Transverse colon (tissue), 3 donors: Measurements from ENCODE around the gene PLA2G4E.

Experiments
- CTCF ChIP-seq, 5 experiments: fragments of 200-600 bp in 3 of 5; fragments of 450-650 bp in 2 of 5; sonication (generic) in 3 of 5; IDR thresholded peaks; 1 replicate in 2 of 5; 2 replicates in 3 of 5; pipeline ENCODE4 v1.5.1; 2016 to 2017; ENCODE audit warnings: antibody characterized with exemption in 5 of 5, inconsistent platforms in 3 of 5, mild to moderate bottlenecking in 2 of 5, moderate library complexity in 1 of 5
- POLR2A ChIP-seq: fragments of 450-650 bp; IDR thresholded peaks from one replicate; pipeline ENCODE4 v1.6.1; 2016; ENCODE audit warnings: antibody characterized with exemption, mild to moderate bottlenecking, moderate library complexity

GRCh38 chr15:42009474-42009873 is 11.4 kb downstream of the PLA2G4E start:
- TF ChIP-seq CTCF (IDR thresholded peaks at IDR 0.05), result no peak
- no peak for TF ChIP-seq POLR2A
